GM21529 (cell line): ENCODE data around the gene NALCN.

ENCODE experiments used
- ATAC-seq: cut with Tn5 transposase; IDR thresholded peaks from one replicate; pipeline ENCODE4 v1.9.1; 2021; ENCODE audit not compliant: unreplicated experiment

Gene NALCN

GRCh38 chr13:101291646-101292515 lies 124.4 kb downstream of the NALCN start:
- no peak for ATAC-seq

GRCh38 chr13:101291206-101291605 lies 125.1 kb downstream of the NALCN start:
- no peak for ATAC-seq

- ATAC-seq, result no peak
Measured at GRCh38 chr13:101289764-101290163, 126.5 kb downstream of the NALCN start.

- no peak for ATAC-seq
Measured at GRCh38 chr13:101283782-101284181, 132.5 kb downstream of the NALCN start.

- ATAC-seq, result no peak
Measured at GRCh38 chr13:101272886-101273285, 143.4 kb downstream of the NALCN start.

- no peak for ATAC-seq
Measured at GRCh38 chr13:101271681-101272245, 144.5 kb downstream of the NALCN start.

GRCh38 chr13:101267656-101268055 lies 148.7 kb downstream of the NALCN start:
- no peak for ATAC-seq

GRCh38 chr13:101265934-101266333 lies 150.4 kb downstream of the NALCN start:
- no peak for ATAC-seq

- no peak for ATAC-seq
Measured at GRCh38 chr13:101264931-101265330, 151.4 kb downstream of the NALCN start.

- peak; percentile 63 for ATAC-seq
Measured at GRCh38 chr13:101262306-101262705, 154.0 kb downstream of the NALCN start.

GRCh38 chr13:101258509-101258908 lies 157.8 kb downstream of the NALCN start:
- no peak for ATAC-seq

GRCh38 chr13:101258071-101258470 lies 158.2 kb downstream of the NALCN start:
- ATAC-seq, result peak; percentile 95

GRCh38 chr13:101248739-101249514 lies 167.4 kb downstream of the NALCN start:
- no peak for ATAC-seq

- ATAC-seq, result no peak
Measured at GRCh38 chr13:101242720-101243119, 173.6 kb downstream of the NALCN start.

GRCh38 chr13:101238555-101238954 lies 177.8 kb downstream of the NALCN start:
- ATAC-seq, result no peak

- ATAC-seq, result no peak
Measured at GRCh38 chr13:101231751-101232428, 184.4 kb downstream of the NALCN start.

- ATAC-seq, result no peak
Measured at GRCh38 chr13:101230271-101230890, 185.9 kb downstream of the NALCN start.

GRCh38 chr13:101219609-101220265 lies 196.6 kb downstream of the NALCN start:
- ATAC-seq, result no peak

- no peak for ATAC-seq
Measured at GRCh38 chr13:101218484-101218883, 197.8 kb downstream of the NALCN start.

- ATAC-seq, result no peak
Measured at GRCh38 chr13:101217086-101217485, 199.2 kb downstream of the NALCN start.
